Measurements from ENCODE around the gene CHCHD3.

CHCHD3 gene

GRCh38 chr7:132784406-132784805 is 297.5 kb downstream of the CHCHD3 start:
- no peak for DNase-seq (ENCODE audit: low read depth)
- H3K4me3 ChIP-seq (ENCODE audit: low read depth, low read length), result no peak overlapping the region
- TF ChIP-seq CTCF (IDR thresholded peaks at IDR 0.05; ENCODE audit: insufficient read depth, low read depth, low read length, missing control alignments), result no peak

GRCh38 chr7:132783824-132784223 is 298.1 kb downstream of the CHCHD3 start:
- H3K4me3 ChIP-seq (ENCODE audit: low read depth, low read length), result no peak overlapping the region
- DNase-seq (ENCODE audit: low read depth), result no peak
- no peak for TF ChIP-seq CTCF (IDR thresholded peaks at IDR 0.05; ENCODE audit: insufficient read depth, low read depth, low read length, missing control alignments)

- TF ChIP-seq CTCF (IDR thresholded peaks at IDR 0.05; ENCODE audit: insufficient read depth, low read depth, low read length, missing control alignments), result no peak
- DNase-seq (ENCODE audit: low read depth), result no peak
- no peak overlapping the region for H3K4me3 ChIP-seq (ENCODE audit: low read depth, low read length)
These were observed 298.9 kb downstream of the CHCHD3 start for GRCh38 chr7:132782777-132783640.

- H3K4me3 ChIP-seq (ENCODE audit: low read depth, low read length), result no peak overlapping the region
- no peak for TF ChIP-seq CTCF (IDR thresholded peaks at IDR 0.05; ENCODE audit: insufficient read depth, low read depth, low read length, missing control alignments)
- DNase-seq (ENCODE audit: low read depth), result no peak
These were observed 301.1 kb downstream of the CHCHD3 start for GRCh38 chr7:132780822-132781221.

GRCh38 chr7:132779164-132779563 is 302.7 kb downstream of the CHCHD3 start:
- no peak for DNase-seq (ENCODE audit: low read depth)
- TF ChIP-seq CTCF (IDR thresholded peaks at IDR 0.05; ENCODE audit: insufficient read depth, low read depth, low read length, missing control alignments), result no peak
- no peak overlapping the region for H3K4me3 ChIP-seq (ENCODE audit: low read depth, low read length)

GRCh38 chr7:132778761-132779160 is 303.1 kb downstream of the CHCHD3 start:
- no peak overlapping the region for H3K4me3 ChIP-seq (ENCODE audit: low read depth, low read length)
- no peak for DNase-seq (ENCODE audit: low read depth)
- TF ChIP-seq CTCF (IDR thresholded peaks at IDR 0.05; ENCODE audit: insufficient read depth, low read depth, low read length, missing control alignments), result no peak

- TF ChIP-seq CTCF (IDR thresholded peaks at IDR 0.05; ENCODE audit: insufficient read depth, low read depth, low read length, missing control alignments), result no peak
- no peak for DNase-seq (ENCODE audit: low read depth)
- no peak overlapping the region for H3K4me3 ChIP-seq (ENCODE audit: low read depth, low read length)
These were observed 303.9 kb downstream of the CHCHD3 start for GRCh38 chr7:132777956-132778355.
